WTC11 (cell line): ENCODE results near the gene LRTM2. TPM values are rescaled to one million over a fixed set of nuclear protein-coding genes. Genes with fewer than 3 reads are reported as not detected.

Experiments
- ATAC-seq: fragments of 200-7000 bp; cut with Tn5 transposase; 2 replicates; pipeline ENCODE4 v1.10.0; 2021; ENCODE audit warnings: mild to moderate bottlenecking, moderate library complexity
- CTCF ChIA-PET: fragments of 300-600 bp; sonication (Branson Sonifier 250); formaldehyde crosslinking; loops from one replicate; lab custom pipeline; 2021; ENCODE audit warnings: antibody characterized with exemption; lab: Charles Lee
- POLR2A ChIA-PET: fragments of 350-600 bp; sonication (Branson Sonifier 250); formaldehyde crosslinking; loops from one replicate; lab custom pipeline; 2021; ENCODE audit warnings: antibody characterized with exemption; lab: Charles Lee
- DNase-seq: peaks from one replicate; pipeline ENCODE4 v3.0.0; 2021; ENCODE audit warnings: low spot score
- H3K27ac Mint-ChIP-seq: 2 replicates; pipeline ENCODE4 v1.8.0; 2021; ENCODE audit warnings: mixed read lengths
- H3K27me3 Mint-ChIP-seq: 2 replicates; pipeline ENCODE4 v1.8.0; 2021; ENCODE audit warnings: low read depth, mild to moderate bottlenecking, moderate library complexity, mixed read lengths
- H3K36me3 Mint-ChIP-seq: 2 replicates; pipeline ENCODE4 v1.8.0; 2021; ENCODE audit warnings: mixed read lengths
- H3K4me1 Mint-ChIP-seq: 2 replicates; pipeline ENCODE4 v1.8.0; 2022; ENCODE audit warnings: mixed read lengths
- H3K4me3 Mint-ChIP-seq: 2 replicates; pipeline ENCODE4 v1.8.0; 2021; ENCODE audit warnings: mild to moderate bottlenecking, moderate library complexity, mixed read lengths
- H3K9me3 Mint-ChIP-seq: 2 replicates; pipeline ENCODE4 v1.8.0; 2021; ENCODE audit warnings: mixed read lengths
- ATF2 ChIP-seq: sonication (generic); formaldehyde crosslinking; IDR thresholded peaks from 2 replicates; pipeline ENCODE4 v1.8.1; 2022; ENCODE audit warnings: low read depth, missing genetic modification reagents, borderline replicate concordance
- ATF3 ChIP-seq: sonication (generic); formaldehyde crosslinking; conservative IDR thresholded peaks from 2 replicates; pipeline ENCODE4 v1.8.1; 2022; ENCODE audit warnings: mild to moderate bottlenecking, missing genetic modification reagents
- ESRRA ChIP-seq: sonication (generic); formaldehyde crosslinking; IDR thresholded peaks from 2 replicates; pipeline ENCODE4 v1.8.1; 2022; ENCODE audit warnings: mild to moderate bottlenecking, missing genetic modification reagents, borderline replicate concordance
- ETV6 ChIP-seq: sonication (generic); formaldehyde crosslinking; IDR thresholded peaks from 2 replicates; pipeline ENCODE4 v1.8.1; 2022; ENCODE audit warnings: mild to moderate bottlenecking, missing genetic modification reagents
- GABPB1 ChIP-seq: sonication (generic); formaldehyde crosslinking; IDR thresholded peaks from 2 replicates; pipeline ENCODE4 v1.8.1; 2023; ENCODE audit warnings: mild to moderate bottlenecking, missing genetic modification reagents
- HMGXB4 ChIP-seq: sonication (generic); formaldehyde crosslinking; IDR thresholded peaks from 2 replicates; pipeline ENCODE4 v1.8.1; 2023; ENCODE audit warnings: mild to moderate bottlenecking, moderate library complexity, missing genetic modification reagents
- MXD4 ChIP-seq: fragments of 250-450 bp; sonication (Bioruptor Pico); IDR thresholded peaks from 2 replicates; pipeline ENCODE4 v1.8.0; 2021; ENCODE audit warnings: mild to moderate bottlenecking, moderate library complexity, borderline replicate concordance
- RELA ChIP-seq: sonication (generic); formaldehyde crosslinking; IDR thresholded peaks from 2 replicates; pipeline ENCODE4 v1.8.1; 2022; ENCODE audit warnings: missing genetic modification reagents, mild to moderate bottlenecking, borderline replicate concordance
- SMAD4 ChIP-seq: sonication (generic); formaldehyde crosslinking; IDR thresholded peaks from 2 replicates; pipeline ENCODE4 v1.8.0; 2022; ENCODE audit warnings: mild to moderate bottlenecking, missing genetic modification reagents
- SP1 ChIP-seq: sonication (generic); formaldehyde crosslinking; conservative IDR thresholded peaks from 2 replicates; pipeline ENCODE4 v1.8.1; 2022; ENCODE audit warnings: missing genetic modification reagents
- STAT6 ChIP-seq: sonication (generic); formaldehyde crosslinking; conservative IDR thresholded peaks from 2 replicates; pipeline ENCODE4 v1.8.1; 2023; ENCODE audit warnings: mild to moderate bottlenecking, low read depth, missing genetic modification reagents, moderate library complexity
- TEAD1 ChIP-seq: sonication (generic); formaldehyde crosslinking; IDR thresholded peaks from 2 replicates; pipeline ENCODE4 v1.8.0; 2022; ENCODE audit warnings: mild to moderate bottlenecking, missing genetic modification reagents
- USF2 ChIP-seq: sonication (generic); formaldehyde crosslinking; IDR thresholded peaks from 2 replicates; pipeline ENCODE4 v1.8.1; 2023; ENCODE audit warnings: mild to moderate bottlenecking, missing genetic modification reagents, moderate library complexity
- ZBTB21 ChIP-seq: sonication (generic); formaldehyde crosslinking; IDR thresholded peaks from 2 replicates; pipeline ENCODE4 v1.8.1; 2023; ENCODE audit warnings: mild to moderate bottlenecking, missing genetic modification reagents, borderline replicate concordance
- ZNF121 ChIP-seq: sonication (generic); formaldehyde crosslinking; IDR thresholded peaks from 2 replicates; pipeline ENCODE4 v1.8.0; 2023; ENCODE audit warnings: missing genetic modification reagents
- ZNF263 ChIP-seq: sonication (generic); formaldehyde crosslinking; IDR thresholded peaks from 2 replicates; pipeline ENCODE4 v1.8.1; 2022; ENCODE audit warnings: low read depth, mild to moderate bottlenecking, moderate library complexity, missing genetic modification reagents
- ZNF396 ChIP-seq: fragments of 250-450 bp; sonication (Bioruptor Pico); IDR thresholded peaks from 2 replicates; pipeline ENCODE4 v1.8.0; 2021; ENCODE audit warnings: mild to moderate bottlenecking, moderate library complexity, borderline replicate concordance
- ZNF416 ChIP-seq: fragments of 250-450 bp; sonication (Bioruptor Pico); IDR thresholded peaks from 2 replicates; pipeline ENCODE4 v1.9.0; 2021; ENCODE audit warnings: mild to moderate bottlenecking, inconsistent platforms
- total RNA-seq: library from RNA; stranded (reverse); gene quantifications from 3 replicates; pipeline ENCODE4 v1.2.3, GENCODE V29; 2021

The LRTM2 gene
- total RNA-seq, 1 experiment from 2014 or later = 0.66 TPM

GRCh38 chr12:1823237-1823636 lies 2.9 kb downstream of the LRTM2 start:
- no peak for DNase-seq
- no peak for TF ChIP-seq SMAD4 (CRISPR knock-in tag)
- no peak for TF ChIP-seq ESRRA (CRISPR knock-in tag)
- no peak for TF ChIP-seq ZNF416 (CRISPR knock-in tag)
- TF ChIP-seq GABPB1 (CRISPR knock-in tag) = no peak
- Mint-ChIP-seq H3K27me3 (peaks cover 35% of the 10 kb centered on the region), H3K4me1 (peaks cover 18% of the 10 kb centered on the region), H3K27ac (no peak overlapping the region), H3K36me3 (no peaks in the 10 kb centered on the region), H3K4me3 (no peak overlapping the region), H3K9me3 (no peaks in the 10 kb centered on the region)
- POLR2A ChIA-PET = no interaction called here
- CTCF ChIA-PET = interaction anchor here (4.1 kb wide), 1 partner anchor 117 kb away, joined by 26 read pairs; no protein-coding TSS in a partner anchor
- no peak for ATAC-seq

GRCh38 chr12:1825382-1826102 lies 5.2 kb downstream of the LRTM2 start:
- DNase-seq (no peak), ATAC-seq (no peak)
- Mint-ChIP-seq H3K27ac (no peak overlapping the region), H3K4me1 (peaks cover 8% of the 10 kb centered on the region), H3K27me3 (peaks cover 22% of the 10 kb centered on the region), H3K9me3 (no peaks in the 10 kb centered on the region), H3K36me3 (no peaks in the 10 kb centered on the region), H3K4me3 (no peak overlapping the region)
- ChIA-PET POLR2A (no interaction called here), CTCF (no interaction called here)
- TF ChIP-seq ZNF263 (CRISPR knock-in tag) = no peak
- no peak for TF ChIP-seq ZNF416 (CRISPR knock-in tag)
- TF ChIP-seq SP1 = no peak

- Mint-ChIP-seq H3K4me1 (peaks cover 9% of the 10 kb centered on the region), H3K36me3 (no peaks in the 10 kb centered on the region), H3K4me3 (no peak overlapping the region), H3K27me3 (peaks cover 19% of the 10 kb centered on the region), H3K9me3 (no peaks in the 10 kb centered on the region), H3K27ac (no peak overlapping the region)
- CTCF ChIA-PET = interaction anchor here (1.4 kb wide), 1 partner anchor 114 kb away, joined by 5 read pairs; no protein-coding TSS in a partner anchor
- TF ChIP-seq ZNF121 = 0 out of 2 replicates have a peak, but pooled peaks have one; percentile 14
- no peak for TF ChIP-seq ATF2 (CRISPR knock-in tag)
- POLR2A ChIA-PET = no interaction called here
- DNase-seq (no peak), ATAC-seq (no peak)
Observed at GRCh38 chr12:1826401-1826800, 6.0 kb downstream of the LRTM2 start.

GRCh38 chr12:1826867-1827705 lies 6.7 kb downstream of the LRTM2 start:
- TF ChIP-seq HMGXB4 (CRISPR knock-in tag) (no peak), USF2 (CRISPR knock-in tag) (no peak), MXD4 (no peak), TEAD1 (no peak), ATF3 (CRISPR knock-in tag) (no peak), RELA (CRISPR knock-in tag) (no peak), ZBTB21 (CRISPR knock-in tag) (no peak), ETV6 (CRISPR knock-in tag) (no peak), ZNF396 (CRISPR knock-in tag) (no peak), STAT6 (no peak)
- ChIA-PET POLR2A (no interaction called here), CTCF (interaction anchor here (1.4 kb wide), 1 partner anchor 113 kb away, joined by 5 read pairs; no protein-coding TSS in a partner anchor)
- DNase-seq (no peak), ATAC-seq (no peak)
- no peaks in the 10 kb centered on the region for H3K9me3 Mint-ChIP-seq
- H3K27me3 Mint-ChIP-seq = peaks cover 13% of the 10 kb centered on the region
- H3K36me3 Mint-ChIP-seq = no peaks in the 10 kb centered on the region
- no peak overlapping the region for H3K27ac Mint-ChIP-seq
- H3K4me1 Mint-ChIP-seq = peaks cover 7% of the 10 kb centered on the region
- no peak overlapping the region for H3K4me3 Mint-ChIP-seq
